Measurements from ENCODE around the gene RPIA. TPM values are rescaled to one million over a fixed set of nuclear protein-coding genes. Genes with fewer than 3 reads are reported as not detected.
A peak's percentile ranks its signal among the peaks of the same experiment; 100 is the strongest.

The RPIA gene
- total and polyA plus RNA-seq, 2 of the 13 experiments (the other 11 are each of a cell fraction or from before 2014, with no cell fraction given), result 13.3 to 23.9 TPM

GRCh38 chr2:88691339-88692183 lies at the start of gene RPIA (continued):
- TF ChIP-seq ZNF17 (CRISPR knock-in tag; IDR thresholded peaks at IDR 0.05) (peak; percentile 71; the same call in 1 of the 2 replicates), ZNF337 (CRISPR knock-in tag; IDR thresholded peaks at IDR 0.05; ENCODE audit: borderline replicate concordance, low read depth) (peak; percentile 88; the same call in 1 of the 2 replicates), SMYD3 (CRISPR knock-in tag; IDR thresholded peaks at IDR 0.05) (no peak), ZSCAN21 (CRISPR knock-in tag; IDR thresholded peaks at IDR 0.05; ENCODE audit: borderline replicate concordance) (peak; percentile 85; the same call in 1 of the 2 replicates), ZNF142 (CRISPR knock-in tag; IDR thresholded peaks at IDR 0.05) (peak; percentile 60; the same call in 1 of the 2 replicates), CCAR2 (optimal IDR thresholded peaks at IDR 0.05; ENCODE audit: low read depth, low read length) (no peak), ATRX (CRISPR knock-in tag; IDR thresholded peaks at IDR 0.05; ENCODE audit: borderline replicate concordance) (peak; percentile 91; the same call in 1 of the 2 replicates), TBL1XR1 (IDR thresholded peaks at IDR 0.05; ENCODE audit: borderline replicate concordance, low read length, partially characterized antibody) (peak; percentile 84), TRIM24 (CRISPR knock-in tag; IDR thresholded peaks at IDR 0.05) (no peak), MTF2 (CRISPR knock-in tag; IDR thresholded peaks at IDR 0.05; ENCODE audit: borderline replicate concordance) (peak; percentile 92), ZNF766 (CRISPR knock-in tag; IDR thresholded peaks at IDR 0.05; ENCODE audit: borderline replicate concordance) (peak; percentile 66; the same call in 1 of the 2 replicates), FOXP4 (CRISPR knock-in tag; IDR thresholded peaks at IDR 0.05) (no peak), ZNF30 (CRISPR knock-in tag; IDR thresholded peaks at IDR 0.05) (peak; percentile 96), NFRKB (IDR thresholded peaks at IDR 0.05) (no peak), MYPOP (CRISPR knock-in tag; IDR thresholded peaks at IDR 0.05) (peak; percentile 93), RAD51 (IDR thresholded peaks at IDR 0.05; ENCODE audit: borderline replicate concordance) (no peak), ZNF740 (CRISPR knock-in tag; IDR thresholded peaks at IDR 0.05) (no peak), ZSCAN25 (CRISPR knock-in tag; IDR thresholded peaks at IDR 0.05) (peak; percentile 73; the same call in 1 of the 2 replicates)

Data from HepG2 (cell line).